Measurements from ENCODE around the gene SEMA6A. TPM values are rescaled to one million over a fixed set of nuclear protein-coding genes. Genes with fewer than 3 reads are reported as not detected.

SEMA6A gene
- total RNA-seq, 4 donors from 2014 or later = 37.1 to 121 (median 111) TPM

GRCh38 chr5:116575326-116576052, 866 bp upstream of the SEMA6A start:
- Histone ChIP-seq H3K4me1 (peaks cover 0 to 10% (median 8%) of the 10 kb centered on the region in 4 donors), H3K27me3 (no peaks in the 10 kb centered on the region), H3K9me3 (no peaks in the 10 kb centered on the region), H3K36me3 (no peaks in the 10 kb centered on the region), H3K27ac (peak overlapping the region; percentile 38 to 87 (median 66)), H3K4me3 (peak overlapping the region; percentile 52 to 79 (median 66))
- DNase-seq = peak in 2 of 3 donors; percentile 53 to 65
- TF ChIP-seq POLR2A (IDR thresholded peaks at IDR 0.05) (no peak), CTCF (IDR thresholded peaks at IDR 0.05) (no peak)

- Histone ChIP-seq H3K9me3 (no peaks in the 10 kb centered on the region), H3K27me3 (no peaks in the 10 kb centered on the region), H3K36me3 (no peaks in the 10 kb centered on the region), H3K4me3 (peak overlapping the region; percentile 52 to 79 (median 66)), H3K4me1 (peaks cover 0 to 24% (median 9%) of the 10 kb centered on the region in 4 donors), H3K27ac (peak overlapping the region; percentile 68 to 88 (median 80))
- TF ChIP-seq POLR2A (IDR thresholded peaks at IDR 0.05) (no peak), CTCF (IDR thresholded peaks at IDR 0.05) (no peak)
- DNase-seq = peak in 2 of 3 donors; percentile 53 to 68
Measured at GRCh38 chr5:116573702-116574366, 789 bp downstream of the SEMA6A start.

- Histone ChIP-seq H3K36me3 (no peaks in the 10 kb centered on the region), H3K9me3 (no peaks in the 10 kb centered on the region), H3K27ac (peak overlapping the region; percentile 68 to 88 (median 80)), H3K27me3 (no peaks in the 10 kb centered on the region), H3K4me1 (peaks cover 0 to 24% (median 9%) of the 10 kb centered on the region in 4 donors), H3K4me3 (peak overlapping the region; percentile 52 to 79 (median 66))
- no peak for TF ChIP-seq CTCF (IDR thresholded peaks at IDR 0.05)
- peak; percentile 20 to 28 for TF ChIP-seq POLR2A (IDR thresholded peaks at IDR 0.05)
- DNase-seq = peak in 2 of 3 donors; percentile 65 to 73
Measured at GRCh38 chr5:116573279-116573701, 1.3 kb downstream of the SEMA6A start.

GRCh38 chr5:116572350-116573278, 2.0 kb downstream of the SEMA6A start:
- H3K36me3 ChIP-seq = no peaks in the 10 kb centered on the region
- peaks cover 0 to 24% (median 9%) of the 10 kb centered on the region in 4 donors for H3K4me1 ChIP-seq
- peak overlapping the region; percentile 68 to 88 (median 80) for H3K27ac ChIP-seq
- no peaks in the 10 kb centered on the region for H3K9me3 ChIP-seq
- TF ChIP-seq POLR2A (IDR thresholded peaks at IDR 0.05) = no peak
- no peak for TF ChIP-seq CTCF (IDR thresholded peaks at IDR 0.05)
- DNase-seq = peak in 2 of 3 donors; percentile 58 to 74
- peak overlapping the region; percentile 52 to 79 (median 66) for H3K4me3 ChIP-seq
- no peaks in the 10 kb centered on the region for H3K27me3 ChIP-seq

All from Peyer's patch (tissue), 4 donors.